HG02840 (cell line): Measurements from ENCODE around the gene PRPF8.

Experiments used
- ATAC-seq: cut with Tn5 transposase; IDR thresholded peaks from one replicate; pipeline ENCODE4 v1.9.1; 2021; ENCODE audit warnings: mild to moderate bottlenecking, moderate library complexity, moderate number of reproducible peaks; ENCODE audit not compliant: unreplicated experiment, low FRiP score

Gene PRPF8

GRCh38 chr17:1604831-1605528, 79.7 kb downstream of the PRPF8 start:
- ATAC-seq: no peak

GRCh38 chr17:1601571-1601970, 83.1 kb downstream of the PRPF8 start:
- ATAC-seq: no peak
